Fibroblast of lung (primary cell): ENCODE data around the gene XRCC1.

Source experiments
- EZH2 ChIP-seq: IDR thresholded peaks from 2 replicates; pipeline ENCODE4 v1.5.1; 2012; ENCODE audit warnings: low read length, control low read depth, mild to moderate bottlenecking; ENCODE audit errors: missing control alignments
- TF ChIP-seq, protein P1 (sequence below), 2 donors: IDR thresholded peaks in 1 of 2; conservative IDR thresholded peaks in 1 of 2; 1 replicate in 1 of 2; 2 replicates in 1 of 2; pipeline ENCODE4 v1.5.1; 2011 to 2012; ENCODE audit warnings: low read length in 2 of 2, control low read depth in 1 of 2, inconsistent platforms in 1 of 2, low read depth in 1 of 2, mild to moderate bottlenecking in 1 of 2

DNA sequence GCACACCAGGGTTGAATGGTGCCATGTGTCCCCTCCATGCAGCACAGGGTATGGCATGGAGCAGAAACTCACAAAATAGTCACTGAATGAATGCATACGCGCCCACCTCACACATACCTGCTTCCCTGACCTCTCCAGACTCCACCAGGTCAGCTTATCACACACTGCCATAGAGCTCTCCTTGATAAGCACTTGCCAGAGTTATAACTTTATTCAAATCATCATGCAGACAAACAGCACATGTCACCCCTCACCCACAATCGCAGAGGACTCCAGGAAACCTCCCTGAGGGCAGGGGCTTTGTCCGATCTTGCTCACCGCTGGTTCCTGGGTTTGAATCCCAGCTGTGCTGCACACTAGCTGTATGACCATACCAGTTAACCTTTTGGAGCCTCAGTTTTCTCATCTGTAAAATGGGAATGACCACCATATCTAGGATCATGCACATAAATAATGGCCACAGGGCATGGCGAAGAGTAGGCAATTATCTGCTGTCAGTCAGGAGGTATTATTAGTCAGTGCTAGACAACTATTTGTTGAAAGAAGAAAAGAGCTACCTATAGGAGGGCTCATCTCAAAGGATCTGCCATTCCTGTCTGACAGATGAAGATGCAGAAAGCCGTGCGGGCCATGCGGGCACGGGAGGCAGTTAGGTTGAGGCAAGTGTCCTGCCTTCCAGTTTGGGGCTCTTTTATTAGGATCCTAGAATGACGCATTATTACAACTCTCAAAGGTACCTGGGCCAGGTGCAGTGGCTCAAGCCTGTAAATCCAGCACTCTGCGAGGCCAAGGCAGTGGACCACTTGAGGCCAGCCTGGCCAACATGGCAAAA lies 14.0 kb downstream of the XRCC1 start:
- TF ChIP-seq, protein P1, sequence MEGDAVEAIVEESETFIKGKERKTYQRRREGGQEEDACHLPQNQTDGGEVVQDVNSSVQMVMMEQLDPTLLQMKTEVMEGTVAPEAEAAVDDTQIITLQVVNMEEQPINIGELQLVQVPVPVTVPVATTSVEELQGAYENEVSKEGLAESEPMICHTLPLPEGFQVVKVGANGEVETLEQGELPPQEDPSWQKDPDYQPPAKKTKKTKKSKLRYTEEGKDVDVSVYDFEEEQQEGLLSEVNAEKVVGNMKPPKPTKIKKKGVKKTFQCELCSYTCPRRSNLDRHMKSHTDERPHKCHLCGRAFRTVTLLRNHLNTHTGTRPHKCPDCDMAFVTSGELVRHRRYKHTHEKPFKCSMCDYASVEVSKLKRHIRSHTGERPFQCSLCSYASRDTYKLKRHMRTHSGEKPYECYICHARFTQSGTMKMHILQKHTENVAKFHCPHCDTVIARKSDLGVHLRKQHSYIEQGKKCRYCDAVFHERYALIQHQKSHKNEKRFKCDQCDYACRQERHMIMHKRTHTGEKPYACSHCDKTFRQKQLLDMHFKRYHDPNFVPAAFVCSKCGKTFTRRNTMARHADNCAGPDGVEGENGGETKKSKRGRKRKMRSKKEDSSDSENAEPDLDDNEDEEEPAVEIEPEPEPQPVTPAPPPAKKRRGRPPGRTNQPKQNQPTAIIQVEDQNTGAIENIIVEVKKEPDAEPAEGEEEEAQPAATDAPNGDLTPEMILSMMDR (conservative IDR thresholded peaks at IDR 0.05 in 1 of 2, IDR thresholded peaks at IDR 0.05 in 1 of 2; ENCODE audit: low read depth in 1 of 2, low read length in 2 of 2): no peak
- no peak for TF ChIP-seq EZH2
